Measurements from ENCODE around the gene IFI30.

Gene IFI30

DNA sequence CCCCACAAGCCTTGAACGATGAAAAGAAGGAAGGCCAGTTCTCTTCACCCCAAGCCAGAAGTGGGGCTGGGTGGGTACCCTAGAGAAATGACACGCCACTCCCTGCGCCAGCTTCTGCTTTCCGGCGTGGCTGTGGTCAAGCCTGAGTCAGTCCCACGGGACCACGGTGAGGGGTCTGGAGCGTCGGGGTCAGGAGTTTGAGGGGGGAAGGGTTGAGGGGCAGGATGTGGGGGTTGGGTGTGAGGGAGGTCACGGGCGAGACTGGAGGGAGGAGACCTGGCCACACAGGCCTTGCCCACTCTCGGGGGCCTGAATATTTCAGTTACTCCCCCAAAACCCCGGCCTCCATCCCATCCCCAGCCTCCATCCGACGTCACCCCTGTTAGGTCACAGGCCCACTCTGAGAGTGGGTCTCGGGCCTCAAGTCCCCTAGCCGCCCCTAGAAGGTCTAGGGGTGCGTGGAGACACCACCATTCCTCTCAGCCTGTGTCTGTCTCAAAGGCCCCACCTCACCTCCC, 500 bp upstream of the IFI30 start:
- Mint-ChIP-seq H3K36me3 (ENCODE audit: low read depth) (peaks cover 13% of the 10 kb centered on the region), H3K27me3 (no peaks in the 10 kb centered on the region), H3K4me1 (ENCODE audit: low read depth) (peaks cover 27% of the 10 kb centered on the region), H3K4me3 (peak overlapping the region; percentile 84), H3K27ac (peak overlapping the region; percentile 90), H3K9me3 (no peaks in the 10 kb centered on the region)

DNA sequence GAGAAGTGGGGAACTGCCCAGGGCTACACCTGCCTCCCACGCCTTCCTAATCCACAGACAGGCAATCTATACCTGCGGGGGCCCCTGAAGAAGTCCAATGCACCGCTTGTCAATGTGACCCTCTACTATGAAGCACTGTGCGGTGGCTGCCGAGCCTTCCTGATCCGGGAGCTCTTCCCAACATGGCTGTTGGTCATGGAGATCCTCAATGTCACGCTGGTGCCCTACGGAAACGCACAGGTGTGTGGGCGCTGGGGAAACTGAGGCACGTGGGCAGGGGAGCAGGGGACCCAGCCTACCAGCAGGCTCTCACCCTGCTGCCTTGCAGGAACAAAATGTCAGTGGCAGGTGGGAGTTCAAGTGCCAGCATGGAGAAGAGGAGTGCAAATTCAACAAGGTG, 1.4 kb downstream of the IFI30 start:
- H3K27ac Mint-ChIP-seq, result no peak overlapping the region

GRCh38 chr19:18176367-18177310, 3.0 kb downstream of the IFI30 start:
- no peak overlapping the region for H3K27ac Mint-ChIP-seq
- no peaks in the 10 kb centered on the region for H3K27me3 Mint-ChIP-seq
- no peaks in the 10 kb centered on the region for H3K9me3 Mint-ChIP-seq
- H3K36me3 Mint-ChIP-seq (ENCODE audit: low read depth), result peaks cover 8% of the 10 kb centered on the region
- H3K4me1 Mint-ChIP-seq (ENCODE audit: low read depth), result peaks cover 22% of the 10 kb centered on the region
- H3K4me3 Mint-ChIP-seq, result no peak overlapping the region

More for the DNA sequence above, 1.4 kb downstream of the IFI30 start:
- no peaks in the 10 kb centered on the region for H3K27me3 Mint-ChIP-seq
- peaks cover 26% of the 10 kb centered on the region for H3K4me1 Mint-ChIP-seq (ENCODE audit: low read depth)
- peaks cover 12% of the 10 kb centered on the region for H3K36me3 Mint-ChIP-seq (ENCODE audit: low read depth)
- no peaks in the 10 kb centered on the region for H3K9me3 Mint-ChIP-seq
- H3K4me3 Mint-ChIP-seq, result peak overlapping the region; percentile 84

- H3K9me3 Mint-ChIP-seq, result no peaks in the 10 kb centered on the region
- peaks cover 2% of the 10 kb centered on the region for H3K4me1 Mint-ChIP-seq (ENCODE audit: low read depth)
- H3K36me3 Mint-ChIP-seq (ENCODE audit: low read depth), result peaks cover 8% of the 10 kb centered on the region
- no peak overlapping the region for H3K4me3 Mint-ChIP-seq
- no peak overlapping the region for H3K27ac Mint-ChIP-seq
- H3K27me3 Mint-ChIP-seq, result peaks cover 4% of the 10 kb centered on the region
These were observed 6.3 kb downstream of the IFI30 start for GRCh38 chr19:18179957-18180356.

GRCh38 chr19:18183529-18183928, 9.9 kb downstream of the IFI30 start:
- H3K4me3 Mint-ChIP-seq, result no peak overlapping the region
- peaks cover 4% of the 10 kb centered on the region for H3K36me3 Mint-ChIP-seq (ENCODE audit: low read depth)
- no peak overlapping the region for H3K27ac Mint-ChIP-seq
- H3K27me3 Mint-ChIP-seq, result peaks cover 4% of the 10 kb centered on the region
- no peaks in the 10 kb centered on the region for H3K9me3 Mint-ChIP-seq
- no peaks in the 10 kb centered on the region for H3K4me1 Mint-ChIP-seq (ENCODE audit: low read depth)

- Mint-ChIP-seq H3K36me3 (ENCODE audit: low read depth) (no peaks in the 10 kb centered on the region), H3K27me3 (peaks cover 4% of the 10 kb centered on the region), H3K4me1 (ENCODE audit: low read depth) (no peaks in the 10 kb centered on the region), H3K9me3 (no peaks in the 10 kb centered on the region), H3K4me3 (no peak overlapping the region), H3K27ac (no peak overlapping the region)
These were observed 11.9 kb downstream of the IFI30 start for GRCh38 chr19:18185538-18185937.

GRCh38 chr19:18190278-18190677, 16.7 kb downstream of the IFI30 start:
- no peaks in the 10 kb centered on the region for H3K36me3 Mint-ChIP-seq (ENCODE audit: low read depth)
- H3K27me3 Mint-ChIP-seq, result no peaks in the 10 kb centered on the region
- H3K9me3 Mint-ChIP-seq, result no peaks in the 10 kb centered on the region
- no peak overlapping the region for H3K27ac Mint-ChIP-seq
- H3K4me3 Mint-ChIP-seq, result no peak overlapping the region
- peaks cover 34% of the 10 kb centered on the region for H3K4me1 Mint-ChIP-seq (ENCODE audit: low read depth)

GRCh38 chr19:18191640-18192062, 18.0 kb downstream of the IFI30 start:
- Mint-ChIP-seq H3K4me1 (ENCODE audit: low read depth) (peaks cover 34% of the 10 kb centered on the region), H3K4me3 (peak overlapping the region; percentile 88), H3K27ac (peak overlapping the region; percentile 88), H3K36me3 (ENCODE audit: low read depth) (no peaks in the 10 kb centered on the region), H3K9me3 (no peaks in the 10 kb centered on the region), H3K27me3 (no peaks in the 10 kb centered on the region)

DNA sequence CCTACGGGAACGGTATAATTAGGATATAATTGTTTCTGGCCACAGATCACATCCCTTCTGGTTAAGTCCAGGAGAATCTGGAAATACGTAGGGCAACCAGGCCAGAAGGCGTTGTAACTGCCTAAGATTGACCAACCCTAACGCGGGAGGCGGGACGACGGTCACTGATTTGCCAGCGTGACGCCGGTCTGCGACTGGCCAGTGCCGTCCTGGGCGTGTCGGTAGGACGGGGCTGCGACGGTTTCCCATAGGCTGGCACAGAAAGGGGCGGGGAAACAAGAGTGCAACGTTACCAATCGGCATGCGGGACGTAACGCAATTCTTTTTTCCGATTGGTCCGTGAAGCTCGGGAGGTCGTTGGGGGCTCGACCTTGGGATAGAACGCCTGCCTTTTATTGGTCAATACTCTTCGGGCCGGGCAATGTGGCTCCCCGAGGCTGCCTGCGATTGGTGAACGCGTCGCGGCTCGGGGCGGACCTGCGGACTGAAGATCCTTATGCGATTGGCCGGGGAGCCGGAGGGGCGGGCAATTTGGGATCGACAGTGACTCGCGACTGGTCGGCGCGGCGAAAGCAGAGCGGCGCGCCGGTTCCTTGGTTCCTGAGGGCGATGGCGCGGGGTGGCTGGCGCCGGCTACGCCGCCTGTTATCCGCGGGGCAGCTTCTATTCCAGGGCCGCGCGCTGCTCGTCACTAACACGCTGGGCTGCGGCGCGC, 19.2 kb downstream of the IFI30 start, which contains the start of gene MPV17L2:
Gene MPV17L2 (plus strand): TSS at position 546 of the 715 bp plus-strand sequence. CDS start 64 bp downstream, at position 610.
- Mint-ChIP-seq H3K36me3 (ENCODE audit: low read depth) (no peaks in the 10 kb centered on the region), H3K27me3 (no peaks in the 10 kb centered on the region), H3K27ac (peak within 1 kb of the TSS; percentile 88), H3K4me3 (peak within 1 kb of the TSS; percentile 88), H3K4me1 (ENCODE audit: low read depth) (peaks cover 34% of the 10 kb centered on the region), H3K9me3 (no peaks in the 10 kb centered on the region)

GRCh38 chr19:18193388-18194180, 20.0 kb downstream of the IFI30 start:
- Mint-ChIP-seq H3K4me1 (ENCODE audit: low read depth) (peaks cover 34% of the 10 kb centered on the region), H3K27ac (peak overlapping the region; percentile 88), H3K27me3 (no peaks in the 10 kb centered on the region), H3K36me3 (ENCODE audit: low read depth) (peaks cover 6% of the 10 kb centered on the region), H3K4me3 (peak overlapping the region; percentile 88), H3K9me3 (no peaks in the 10 kb centered on the region)

DNA sequence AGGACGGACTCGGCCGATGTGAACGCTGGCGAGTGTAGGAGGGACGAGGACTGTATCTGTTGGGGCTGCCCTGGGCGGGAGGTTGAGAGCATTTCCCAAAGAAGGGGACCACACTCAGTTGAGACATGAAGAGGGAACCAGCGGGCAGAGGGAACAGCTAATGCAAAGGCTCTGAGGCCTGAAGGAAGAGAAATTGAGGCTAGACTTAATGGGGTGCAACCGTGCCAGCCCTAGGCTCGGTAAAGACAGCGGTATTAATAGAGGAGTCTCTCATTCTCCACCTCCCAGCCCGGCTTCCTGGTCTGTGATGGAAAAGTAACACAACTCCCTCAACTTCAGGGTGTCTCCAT, 20.5 kb downstream of the IFI30 start:
- peaks cover 34% of the 10 kb centered on the region for H3K4me1 Mint-ChIP-seq (ENCODE audit: low read depth)
- peak overlapping the region; percentile 88 for H3K27ac Mint-ChIP-seq
- no peaks in the 10 kb centered on the region for H3K9me3 Mint-ChIP-seq
- peak overlapping the region; percentile 88 for H3K4me3 Mint-ChIP-seq
- H3K36me3 Mint-ChIP-seq (ENCODE audit: low read depth), result peaks cover 7% of the 10 kb centered on the region
- H3K27me3 Mint-ChIP-seq, result no peaks in the 10 kb centered on the region

- Mint-ChIP-seq H3K9me3 (no peaks in the 10 kb centered on the region), H3K4me3 (peak overlapping the region; percentile 88), H3K36me3 (ENCODE audit: low read depth) (peaks cover 7% of the 10 kb centered on the region), H3K27me3 (no peaks in the 10 kb centered on the region), H3K4me1 (ENCODE audit: low read depth) (peaks cover 34% of the 10 kb centered on the region), H3K27ac (no peak overlapping the region)
These were observed 21.1 kb downstream of the IFI30 start for GRCh38 chr19:18194554-18195238.

DNA sequence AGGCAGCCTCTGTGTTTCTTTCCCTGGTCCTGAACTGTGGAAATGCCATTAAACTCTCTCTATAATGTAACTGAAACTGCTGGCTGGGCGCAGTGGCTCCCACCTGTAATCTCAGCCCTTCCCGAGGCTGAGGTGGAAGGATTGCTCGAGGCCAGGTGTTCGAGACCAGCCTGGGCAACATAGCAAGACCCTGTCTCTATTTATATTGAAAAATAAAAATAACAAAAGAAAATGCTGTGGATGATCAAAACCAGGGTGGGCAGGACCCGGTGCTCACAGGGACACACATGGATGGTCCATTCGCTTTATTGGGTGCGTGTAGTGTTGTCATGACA, 22.9 kb downstream of the IFI30 start:
- Mint-ChIP-seq H3K9me3 (no peaks in the 10 kb centered on the region), H3K27me3 (no peaks in the 10 kb centered on the region), H3K4me3 (no peak overlapping the region), H3K36me3 (ENCODE audit: low read depth) (peaks cover 7% of the 10 kb centered on the region), H3K27ac (no peak overlapping the region), H3K4me1 (ENCODE audit: low read depth) (peaks cover 34% of the 10 kb centered on the region)

GRCh38 chr19:18197306-18197705, 23.7 kb downstream of the IFI30 start:
- Mint-ChIP-seq H3K4me1 (ENCODE audit: low read depth) (peaks cover 30% of the 10 kb centered on the region), H3K36me3 (ENCODE audit: low read depth) (peaks cover 7% of the 10 kb centered on the region), H3K4me3 (no peak overlapping the region), H3K27me3 (no peaks in the 10 kb centered on the region), H3K27ac (no peak overlapping the region), H3K9me3 (no peaks in the 10 kb centered on the region)

Data from stimulated activated naive CD8-positive, alpha-beta T cell treated with anti-CD3 and anti-CD28 coated beads, Interleukin-15, Interleukin-2, amounts not matched to agents 100 ng/mL and 50 ng/mL, for 24 hours (primary cell).